Measurements from ENCODE around the gene HOXD1.

Gene HOXD1

DNA sequence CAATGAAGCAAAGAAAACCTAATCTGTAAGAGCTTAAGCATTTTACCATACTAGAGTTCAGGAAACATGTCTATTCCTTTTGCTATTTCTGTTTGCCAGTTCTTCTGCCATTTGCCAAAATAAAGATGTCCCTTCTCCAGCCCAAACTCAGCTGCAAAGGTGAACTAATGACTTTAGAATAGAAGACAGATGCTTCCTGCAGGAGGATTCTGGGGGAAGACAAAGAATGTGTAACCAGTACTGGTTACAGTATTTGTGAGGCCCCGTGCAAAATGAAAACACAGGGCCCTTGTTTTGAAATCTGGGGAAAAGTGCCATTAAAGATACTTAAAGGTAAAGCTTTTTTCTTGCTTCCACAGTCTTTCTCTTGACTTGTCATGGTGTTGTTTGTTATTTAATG, 46.5 kb downstream of the HOXD1 start:
- Histone ChIP-seq H2BK5ac (ENCODE audit: low read length) (no peak overlapping the region), H3K18ac (ENCODE audit: low read length) (no peak overlapping the region), H2AK5ac (ENCODE audit: low read depth, low read length) (no peak overlapping the region), H3K9ac (ENCODE audit: low read depth, low read length, poor library complexity) (no peak overlapping the region), H2AFZ (ENCODE audit: low read length) (no peak overlapping the region), H3K27me3 (ENCODE audit: control insufficient read depth in 3 of 3, insufficient read depth in 3 of 3, low read depth in 1 of 3, low read length in 3 of 3) (no peaks in the 10 kb centered on the region), H2BK15ac (ENCODE audit: low read length) (no peak overlapping the region), H3K4me3 (ENCODE audit: low read length in 2 of 2) (no peak overlapping the region), H3K4me2 (ENCODE audit: insufficient read depth, low read length, poor library complexity, severe bottlenecking) (no peak overlapping the region), H3K79me1 (ENCODE audit: low read depth, low read length) (no peaks in the 10 kb centered on the region), H3K4me1 (ENCODE audit: control insufficient read depth in 2 of 2, insufficient read depth in 1 of 2, low read depth in 1 of 2, low read length in 2 of 2) (no peaks in the 10 kb centered on the region), H3K27ac (replicated peaks; ENCODE audit: low read length) (no peak overlapping the region), H3K36me3 (replicated peaks in 1 of 2; ENCODE audit: control insufficient read depth in 2 of 2, insufficient read depth in 2 of 2, low read length in 2 of 2) (no peaks in the 10 kb centered on the region), H3K14ac (ENCODE audit: low read length) (no peak overlapping the region), H4K91ac (ENCODE audit: low read depth, low read length, poor library complexity) (no peak overlapping the region), H2BK12ac (ENCODE audit: low read length) (no peak overlapping the region), H3K23ac (ENCODE audit: low read depth, low read length, poor library complexity) (no peak overlapping the region), H3K4ac (ENCODE audit: low read length) (no peak overlapping the region), H3K9me3 (replicated peaks in 1 of 2; ENCODE audit: control insufficient read depth in 2 of 2, insufficient read depth in 1 of 2, low read depth in 1 of 2, low read length in 2 of 2) (no peaks in the 10 kb centered on the region), H2BK120ac (ENCODE audit: low read depth, low read length) (no peak overlapping the region), H4K8ac (ENCODE audit: low read depth, low read length) (no peak overlapping the region)
- WGBS, 2 donors (ENCODE audit: extremely low coverage in 2 of 2, insufficient read length in 2 of 2, insufficient replicate concordance in 1 of 2), result no CpG with 5 or more reads among the region's 1 CpG
- DNase-seq (ENCODE audit: low spot score), result no peak

GRCh38 chr2:176237456-176237855, 49.0 kb downstream of the HOXD1 start:
- Histone ChIP-seq H3K36me3 (replicated peaks in 1 of 2; ENCODE audit: control insufficient read depth in 2 of 2, insufficient read depth in 2 of 2, low read length in 2 of 2) (no peaks in the 10 kb centered on the region), H3K9me3 (replicated peaks in 1 of 2; ENCODE audit: control insufficient read depth in 2 of 2, insufficient read depth in 1 of 2, low read depth in 1 of 2, low read length in 2 of 2) (no peaks in the 10 kb centered on the region), H2BK12ac (ENCODE audit: low read length) (no peak overlapping the region), H2BK120ac (ENCODE audit: low read depth, low read length) (no peak overlapping the region), H3K27ac (replicated peaks; ENCODE audit: low read length) (no peak overlapping the region), H4K8ac (ENCODE audit: low read depth, low read length) (no peak overlapping the region), H2BK15ac (ENCODE audit: low read length) (no peak overlapping the region), H3K23ac (ENCODE audit: low read depth, low read length, poor library complexity) (no peak overlapping the region), H2AK5ac (ENCODE audit: low read depth, low read length) (no peak overlapping the region), H3K4me3 (ENCODE audit: low read length in 2 of 2) (no peak overlapping the region), H2BK5ac (ENCODE audit: low read length) (no peak overlapping the region), H3K4me1 (ENCODE audit: control insufficient read depth in 2 of 2, insufficient read depth in 1 of 2, low read depth in 1 of 2, low read length in 2 of 2) (no peaks in the 10 kb centered on the region), H2AFZ (ENCODE audit: low read length) (no peak overlapping the region), H3K27me3 (ENCODE audit: control insufficient read depth in 3 of 3, insufficient read depth in 3 of 3, low read depth in 1 of 3, low read length in 3 of 3) (peaks cover 0 to 3% (median 0%) of the 10 kb centered on the region in 3 experiments), H3K79me1 (ENCODE audit: low read depth, low read length) (no peaks in the 10 kb centered on the region), H3K4ac (ENCODE audit: low read length) (no peak overlapping the region), H3K4me2 (ENCODE audit: insufficient read depth, low read length, poor library complexity, severe bottlenecking) (no peak overlapping the region), H3K14ac (ENCODE audit: low read length) (no peak overlapping the region), H4K91ac (ENCODE audit: low read depth, low read length, poor library complexity) (no peak overlapping the region), H3K18ac (ENCODE audit: low read length) (no peak overlapping the region), H3K9ac (ENCODE audit: low read depth, low read length, poor library complexity) (no peak overlapping the region)
- WGBS, 2 donors (ENCODE audit: extremely low coverage in 2 of 2, insufficient read length in 2 of 2, insufficient replicate concordance in 1 of 2), result no CpG with 5 or more reads among the region's 4 CpGs
- DNase-seq (ENCODE audit: low spot score), result no peak

DNA sequence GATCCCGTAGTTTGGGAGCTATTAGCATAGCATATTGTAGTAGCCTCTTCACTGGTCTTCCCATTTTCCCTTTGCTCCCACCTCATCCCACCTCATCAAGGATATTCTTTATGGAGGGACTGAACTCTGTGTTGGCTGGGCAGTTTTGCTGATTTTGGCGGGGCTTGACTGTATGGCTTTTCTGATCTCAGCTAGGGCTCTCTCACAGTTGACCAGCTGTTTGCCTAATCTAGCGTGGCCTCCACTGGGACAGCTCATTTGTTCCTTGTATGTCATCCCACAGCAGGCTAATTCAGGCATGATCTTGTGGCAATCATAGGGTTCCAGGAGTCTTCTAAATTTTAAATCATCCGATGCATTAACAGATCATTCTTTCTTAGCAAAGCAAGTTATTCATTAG, 50.6 kb downstream of the HOXD1 start:
- Histone ChIP-seq H3K27ac (replicated peaks; ENCODE audit: low read length) (no peak overlapping the region), H4K91ac (ENCODE audit: low read depth, low read length, poor library complexity) (no peak overlapping the region), H4K8ac (ENCODE audit: low read depth, low read length) (no peak overlapping the region), H3K14ac (ENCODE audit: low read length) (no peak overlapping the region), H3K9ac (ENCODE audit: low read depth, low read length, poor library complexity) (no peak overlapping the region), H3K4me2 (ENCODE audit: insufficient read depth, low read length, poor library complexity, severe bottlenecking) (no peak overlapping the region), H3K23ac (ENCODE audit: low read depth, low read length, poor library complexity) (no peak overlapping the region), H3K36me3 (replicated peaks in 1 of 2; ENCODE audit: control insufficient read depth in 2 of 2, insufficient read depth in 2 of 2, low read length in 2 of 2) (no peaks in the 10 kb centered on the region), H3K4me3 (ENCODE audit: low read length in 2 of 2) (no peak overlapping the region), H2BK5ac (ENCODE audit: low read length) (no peak overlapping the region), H3K79me1 (ENCODE audit: low read depth, low read length) (no peaks in the 10 kb centered on the region), H3K4me1 (ENCODE audit: control insufficient read depth in 2 of 2, insufficient read depth in 1 of 2, low read depth in 1 of 2, low read length in 2 of 2) (no peaks in the 10 kb centered on the region), H3K18ac (ENCODE audit: low read length) (no peak overlapping the region), H2BK120ac (ENCODE audit: low read depth, low read length) (no peak overlapping the region), H2AK5ac (ENCODE audit: low read depth, low read length) (no peak overlapping the region), H3K27me3 (ENCODE audit: control insufficient read depth in 3 of 3, insufficient read depth in 3 of 3, low read depth in 1 of 3, low read length in 3 of 3) (peaks cover 0 to 9% (median 0%) of the 10 kb centered on the region in 3 experiments), H2BK12ac (ENCODE audit: low read length) (no peak overlapping the region), H2BK15ac (ENCODE audit: low read length) (no peak overlapping the region), H2AFZ (ENCODE audit: low read length) (no peak overlapping the region), H3K9me3 (replicated peaks in 1 of 2; ENCODE audit: control insufficient read depth in 2 of 2, insufficient read depth in 1 of 2, low read depth in 1 of 2, low read length in 2 of 2) (no peaks in the 10 kb centered on the region), H3K4ac (ENCODE audit: low read length) (no peak overlapping the region)
- DNase-seq (ENCODE audit: low spot score), result no peak
- WGBS, 2 donors (ENCODE audit: extremely low coverage in 2 of 2, insufficient read length in 2 of 2, insufficient replicate concordance in 1 of 2), result no CpG with 5 or more reads among the region's 4 CpGs

- H3K14ac ChIP-seq (ENCODE audit: low read length), result no peak overlapping the region
- no peak overlapping the region for H3K4me3 ChIP-seq (ENCODE audit: low read length in 2 of 2)
- no peak overlapping the region for H2BK5ac ChIP-seq (ENCODE audit: low read length)
- peaks cover 0 to 15% (median 0%) of the 10 kb centered on the region in 3 experiments for H3K27me3 ChIP-seq (ENCODE audit: control insufficient read depth in 3 of 3, insufficient read depth in 3 of 3, low read depth in 1 of 3, low read length in 3 of 3)
- H2BK15ac ChIP-seq (ENCODE audit: low read length), result no peak overlapping the region
- no peak overlapping the region for H2BK120ac ChIP-seq (ENCODE audit: low read depth, low read length)
- H4K91ac ChIP-seq (ENCODE audit: low read depth, low read length, poor library complexity), result no peak overlapping the region
- no CpG with 5 or more reads among the region's 1 CpG for WGBS, 2 donors (ENCODE audit: extremely low coverage in 2 of 2, insufficient read length in 2 of 2, insufficient replicate concordance in 1 of 2)
- H3K9ac ChIP-seq (ENCODE audit: low read depth, low read length, poor library complexity), result no peak overlapping the region
- H2BK12ac ChIP-seq (ENCODE audit: low read length), result no peak overlapping the region
- no peak overlapping the region for H3K4me2 ChIP-seq (ENCODE audit: insufficient read depth, low read length, poor library complexity, severe bottlenecking)
- no peak overlapping the region for H2AK5ac ChIP-seq (ENCODE audit: low read depth, low read length)
- no peak overlapping the region for H3K23ac ChIP-seq (ENCODE audit: low read depth, low read length, poor library complexity)
- no peak for DNase-seq (ENCODE audit: low spot score)
- no peak overlapping the region for H4K8ac ChIP-seq (ENCODE audit: low read depth, low read length)
- H3K27ac ChIP-seq (replicated peaks; ENCODE audit: low read length), result no peak overlapping the region
- no peaks in the 10 kb centered on the region for H3K79me1 ChIP-seq (ENCODE audit: low read depth, low read length)
- no peaks in the 10 kb centered on the region for H3K4me1 ChIP-seq (ENCODE audit: control insufficient read depth in 2 of 2, insufficient read depth in 1 of 2, low read depth in 1 of 2, low read length in 2 of 2)
- H3K18ac ChIP-seq (ENCODE audit: low read length), result no peak overlapping the region
- H3K9me3 ChIP-seq (replicated peaks in 1 of 2; ENCODE audit: control insufficient read depth in 2 of 2, insufficient read depth in 1 of 2, low read depth in 1 of 2, low read length in 2 of 2), result no peaks in the 10 kb centered on the region
- H3K36me3 ChIP-seq (replicated peaks in 1 of 2; ENCODE audit: control insufficient read depth in 2 of 2, insufficient read depth in 2 of 2, low read length in 2 of 2), result no peaks in the 10 kb centered on the region
- no peak overlapping the region for H2AFZ ChIP-seq (ENCODE audit: low read length)
- H3K4ac ChIP-seq (ENCODE audit: low read length), result no peak overlapping the region
Measured at GRCh38 chr2:176240301-176240700, 51.8 kb downstream of the HOXD1 start.
